Effector CD8-positive, alpha-beta T cell (primary cell): Measurements from ENCODE around the gene FAM163B.
A peak's percentile ranks its signal among the peaks of the same experiment; 100 is the strongest.
"Not testable (repeated sequence)": the region's sequence is repeated elsewhere in the genome, so short reads cannot be mapped to it uniquely, and the experiment has no call there.

Experiments used
- DNase-seq: peaks from one replicate; lab custom pipeline; 2025; lab: John Stamatoyannopoulos, UW

FAM163B gene

GRCh38 chr9:133640160-133640559 is 31.0 kb upstream of the FAM163B start:
- DNase-seq = no peak

- DNase-seq = no peak
Observed at GRCh38 chr9:133639613-133640012, 30.4 kb upstream of the FAM163B start.

- DNase-seq = no peak
Observed at GRCh38 chr9:133638711-133639110, 29.5 kb upstream of the FAM163B start.

- DNase-seq = no peak
Observed at GRCh38 chr9:133638076-133638475, 28.9 kb upstream of the FAM163B start.

- no peak for DNase-seq
Observed at GRCh38 chr9:133637451-133638055, 28.4 kb upstream of the FAM163B start.

GRCh38 chr9:133636902-133637301 is 27.7 kb upstream of the FAM163B start:
- no peak for DNase-seq

GRCh38 chr9:133635533-133636531 is 26.6 kb upstream of the FAM163B start, which contains the start of gene DBH:
TSS of gene DBH (plus strand) at chr9:133636363. CDS start at chr9:133636372, 9 bp downstream.
- no peak for DNase-seq

GRCh38 chr9:133635098-133635497 is 25.9 kb upstream of the FAM163B start:
- no peak for DNase-seq

GRCh38 chr9:133634081-133634691 is 25.0 kb upstream of the FAM163B start:
- no peak for DNase-seq

GRCh38 chr9:133633681-133634080 is 24.5 kb upstream of the FAM163B start:
- no peak for DNase-seq

GRCh38 chr9:133632806-133633680 is 23.9 kb upstream of the FAM163B start:
- DNase-seq = no peak

GRCh38 chr9:133631111-133631510 is 21.9 kb upstream of the FAM163B start:
- DNase-seq = no peak

GRCh38 chr9:133629221-133630110 is 20.3 kb upstream of the FAM163B start:
- DNase-seq = no peak

GRCh38 chr9:133628766-133629165 is 19.6 kb upstream of the FAM163B start:
- no peak for DNase-seq

- DNase-seq = no peak
Observed at GRCh38 chr9:133627341-133627740, 18.2 kb upstream of the FAM163B start.

- not testable (repeated sequence) for DNase-seq
Observed at GRCh38 chr9:133626008-133626407, 16.8 kb upstream of the FAM163B start.

GRCh38 chr9:133622555-133622954 is 13.4 kb upstream of the FAM163B start:
- DNase-seq = no peak

- no peak for DNase-seq
Observed at GRCh38 chr9:133621725-133622267, 12.6 kb upstream of the FAM163B start.

- peak; percentile 11 for DNase-seq
Observed at GRCh38 chr9:133619791-133620190, 10.6 kb upstream of the FAM163B start.

GRCh38 chr9:133618726-133619125 is 9.5 kb upstream of the FAM163B start:
- DNase-seq = no peak
